Astrocyte of the cerebellum (primary cell): Measurements from ENCODE around the gene GPSM1.

Source experiments
- DNase-seq: peaks from one replicate; pipeline ENCODE4 v3.0.0-alpha.2; 2011; ENCODE audit warnings: low read depth
- H3K4me3 ChIP-seq: 2 replicates; pipeline ENCODE4 v1.5.1; 2011; ENCODE audit warnings: mild to moderate bottlenecking, low read depth, low read length, moderate library complexity
- CTCF ChIP-seq: IDR thresholded peaks from 2 replicates; pipeline ENCODE4 v1.5.1; 2012; ENCODE audit warnings: low read length, low read depth, moderate library complexity, mild to moderate bottlenecking; ENCODE audit errors: missing control alignments
- in situ Hi-C: cut with HindIII; loops from 2 replicates; pipeline ENCODE4 v1.10.0; 2017; ENCODE audit warnings: low sequenced_read_pairs

GPSM1 gene

GRCh38 chr9:136357202-136357725, 29.9 kb downstream of the GPSM1 start:
- TF ChIP-seq CTCF: no peak
- in situ Hi-C loops: no loop called here
- H3K4me3 ChIP-seq: no peak overlapping the region
- no peak for DNase-seq

DNA sequence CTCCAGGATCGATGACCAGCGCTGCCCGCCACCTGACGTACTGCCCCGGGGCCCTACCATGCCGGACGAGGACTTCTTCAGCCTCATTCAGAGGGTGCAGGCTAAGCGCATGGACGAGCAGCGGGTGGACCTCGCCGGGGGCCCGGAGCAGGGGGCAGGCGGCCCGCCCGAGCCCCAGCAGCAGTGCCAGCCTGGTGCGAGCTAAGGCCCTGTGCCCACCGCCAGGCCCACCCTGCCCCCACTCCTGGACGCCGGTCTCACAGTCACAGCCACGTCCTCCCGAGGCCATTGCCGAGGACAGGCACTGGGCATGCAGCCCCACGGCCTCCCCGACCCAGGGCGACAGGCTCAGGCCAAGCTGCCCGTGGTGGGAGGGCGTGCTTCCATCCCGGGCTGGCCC, 30.7 kb downstream of the GPSM1 start:
- in situ Hi-C loops: no loop called here

GRCh38 chr9:136358888-136359287, 31.5 kb downstream of the GPSM1 start:
- in situ Hi-C loops: no loop called here
- H3K4me3 ChIP-seq: no peak overlapping the region
- DNase-seq: no peak
- no peak for TF ChIP-seq CTCF

More for the DNA sequence above, 30.7 kb downstream of the GPSM1 start:
- H3K4me3 ChIP-seq: no peak overlapping the region
- no peak for DNase-seq
- TF ChIP-seq CTCF: no peak

DNA sequence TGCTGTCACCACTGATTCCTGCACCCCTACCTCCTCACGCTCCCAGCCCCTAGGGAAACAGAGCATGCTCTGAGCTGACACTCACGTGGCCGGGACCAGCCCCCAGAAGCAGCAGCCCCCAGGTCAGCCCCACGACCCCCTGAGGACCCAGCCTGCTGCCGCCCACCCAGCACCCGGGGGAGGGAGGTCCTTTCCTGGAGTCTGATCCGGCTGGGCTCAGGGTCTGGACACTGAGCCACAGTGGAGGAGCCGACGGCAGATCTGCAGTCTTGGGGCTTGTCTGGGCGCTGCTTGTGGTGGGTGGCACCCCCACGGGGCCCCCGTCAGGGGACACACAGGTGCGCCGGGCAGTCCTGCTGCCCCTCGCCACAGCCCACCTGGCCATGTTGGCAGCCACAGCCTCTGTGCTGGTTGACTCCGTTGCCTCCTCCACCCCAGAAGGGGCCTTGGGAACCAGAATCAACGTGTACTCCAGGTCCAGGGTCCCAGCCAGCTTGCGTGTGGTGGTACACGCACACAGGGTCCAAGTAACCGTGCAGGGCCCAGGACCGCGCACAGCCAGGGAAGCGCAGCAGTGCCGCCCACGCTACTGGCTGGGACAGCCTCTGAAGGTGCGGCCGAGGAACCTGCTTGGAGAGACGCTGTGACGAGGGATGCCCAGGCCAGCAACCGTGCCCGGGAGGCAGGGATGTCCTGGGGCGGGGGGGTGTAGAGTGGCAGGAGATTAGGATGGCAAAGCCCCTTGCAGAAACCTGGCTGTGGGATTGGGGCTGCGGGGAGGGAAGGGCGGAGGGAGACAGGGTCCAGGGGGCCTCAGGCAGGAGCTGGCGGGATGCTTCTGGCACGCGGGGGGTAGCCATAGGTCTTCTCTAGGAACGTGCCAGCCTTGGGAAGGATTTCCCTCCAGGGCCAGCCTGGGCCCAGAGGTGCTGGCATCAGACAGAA, 32.7 kb downstream of the GPSM1 start:
- DNase-seq: no peak
- in situ Hi-C loops: loop anchor here (10.0 kb wide), 1 partner anchor 85 kb away; no protein-coding TSS in a partner anchor
- no peak overlapping the region for H3K4me3 ChIP-seq
- no peak for TF ChIP-seq CTCF

DNA sequence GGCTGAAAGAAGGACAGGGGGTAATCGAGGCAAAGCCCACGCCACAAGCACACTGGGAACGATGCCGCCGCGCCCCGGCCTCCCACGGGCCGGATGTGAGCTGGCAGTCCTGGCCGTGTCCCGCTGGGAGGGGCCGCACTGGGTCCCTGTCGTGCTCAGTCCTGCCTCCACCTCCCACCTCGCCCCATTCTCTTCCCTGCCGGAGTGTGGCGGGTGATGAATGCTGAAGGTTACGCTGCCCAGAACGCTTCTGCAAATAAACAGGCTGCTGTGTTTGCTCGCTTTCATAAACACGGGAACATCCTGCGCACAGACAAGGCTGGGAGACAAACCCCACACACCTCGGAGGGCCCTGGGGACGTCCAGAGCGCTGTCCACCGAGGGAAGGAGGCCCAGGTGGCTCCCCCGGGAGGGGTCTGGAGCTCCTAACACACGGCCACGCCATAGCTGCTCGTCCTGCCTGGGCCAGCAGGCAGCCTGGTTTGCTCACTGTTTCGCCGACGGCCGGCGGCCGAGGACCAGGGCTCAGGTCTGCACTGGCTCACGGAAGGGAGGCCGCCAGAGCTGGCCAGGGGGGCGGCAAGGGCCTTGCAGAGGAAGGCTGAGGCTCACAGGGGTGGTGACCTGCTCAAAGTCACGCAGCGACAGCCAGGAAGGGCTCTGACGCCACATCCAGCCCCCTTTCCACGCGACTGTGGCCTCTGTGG, 33.9 kb downstream of the GPSM1 start:
- TF ChIP-seq CTCF: no peak
- no peak for DNase-seq
- in situ Hi-C loops: loop anchor here (10.0 kb wide), 1 partner anchor 86 kb away; no protein-coding TSS in a partner anchor
- H3K4me3 ChIP-seq: no peak overlapping the region

DNA sequence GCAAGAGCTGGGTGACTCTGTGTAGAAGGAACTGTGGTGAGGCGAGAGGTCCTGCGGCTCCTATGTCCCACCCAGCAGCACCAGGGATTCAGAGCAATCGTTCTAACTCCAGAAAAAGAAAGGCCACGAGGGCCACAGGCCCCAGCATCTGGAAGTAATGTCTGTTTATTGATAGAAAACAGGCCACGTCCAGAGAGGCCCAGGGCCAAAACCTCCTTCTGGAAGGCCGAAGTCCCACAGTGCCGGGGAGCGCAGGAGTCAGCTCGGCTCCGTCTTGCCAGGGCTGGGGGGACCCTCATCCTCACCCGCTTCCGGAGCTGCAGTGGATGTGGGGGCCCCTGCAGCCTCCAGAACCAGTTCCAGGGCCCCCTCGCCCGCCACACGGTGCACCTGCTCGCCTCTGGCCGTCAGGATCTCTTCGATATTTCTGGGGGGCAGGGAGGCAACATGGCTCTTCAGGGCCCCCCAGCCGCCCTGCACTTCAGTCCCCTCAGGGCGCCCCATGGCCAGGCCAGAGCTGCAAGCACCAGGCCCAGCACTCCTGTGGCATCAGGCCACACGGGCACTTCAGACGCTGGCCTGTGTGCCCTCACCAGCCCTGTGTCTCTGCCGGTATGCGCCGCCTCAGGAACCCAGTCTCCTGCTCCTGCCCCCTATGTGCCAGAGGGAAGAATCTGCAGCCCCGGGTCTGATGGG, 34.6 kb downstream of the GPSM1 start:
- DNase-seq: no peak
- in situ Hi-C loops: loop anchor here (10.0 kb wide), 1 partner anchor 87 kb away; no protein-coding TSS in a partner anchor
- TF ChIP-seq CTCF: no peak
- no peak overlapping the region for H3K4me3 ChIP-seq
